Uterus (tissue), 4 donors: ENCODE data around the gene SART3. TPM values are rescaled to one million over a fixed set of nuclear protein-coding genes. Genes with fewer than 3 reads are reported as not detected.

Source experiments
- DNase-seq, 2 donors: peaks; one replicate each; pipeline ENCODE4 v3.0.0-alpha.2; 2019 to 2020
- H3K27ac ChIP-seq, 2 donors: fragments of 200-600 bp; sonication (generic); 1 replicate in 1 of 2; 2 replicates in 1 of 2; pipeline ENCODE4 v1.5.1; 2016 to 2018
- H3K27me3 ChIP-seq, 2 donors: fragments of 200-600 bp; sonication (generic); one replicate each; pipeline ENCODE4 v1.5.1; 2018 to 2019; ENCODE audit warnings: control low read depth in 1 of 2
- H3K36me3 ChIP-seq, 2 donors: fragments of 200-600 bp; sonication (generic); one replicate each; pipeline ENCODE4 v1.5.1; 2019; ENCODE audit warnings: control low read depth in 1 of 2
- H3K4me1 ChIP-seq, 2 donors: fragments of 200-600 bp; sonication (generic); one replicate each; pipeline ENCODE4 v1.5.1; 2018 to 2019; ENCODE audit warnings: control low read depth in 1 of 2
- H3K4me3 ChIP-seq, 2 donors: fragments of 200-600 bp; sonication (generic); 1 replicate in 1 of 2; 2 replicates in 1 of 2; pipeline ENCODE4 v1.5.1; 2018 to 2019; ENCODE audit warnings: mild to moderate bottlenecking in 1 of 2
- H3K9me3 ChIP-seq, 2 donors: fragments of 200-600 bp; sonication (generic); one replicate each; pipeline ENCODE4 v1.5.1; 2019; ENCODE audit warnings: control low read depth in 1 of 2
- POLR2A ChIP-seq, 2 donors: fragments of 450-650 bp; IDR thresholded peaks; one replicate each; pipeline ENCODE4 v1.6.1; 2016; ENCODE audit warnings: antibody characterized with exemption in 2 of 2, mild to moderate bottlenecking in 1 of 2, moderate library complexity in 1 of 2
- intact Hi-C: fragments of 100-400 bp; cut with DNase I; formaldehyde crosslinking; loops from one replicate; pipeline ENCODE4 v1.15.1; 2023; ENCODE audit warnings: low total_unique reads
- total RNA-seq, 4 donors: library from RNA; depleted of rRNA in 3 of 4; stranded (reverse); fragments of >200 nt in 3 of 4; gene quantifications; one replicate each; pipeline versions ENCODE4 v1.1.0 to v1.2.4, GENCODE V29; 2014 to 2023
- TF ChIP-seq, protein P1 (sequence below), 4 experiments: fragments of 200-600 bp in 2 of 4; fragments of 450-650 bp in 2 of 4; sonication (generic) in 2 of 4; IDR thresholded peaks; one replicate each; pipeline ENCODE4 v1.5.1; 2016 to 2019; ENCODE audit warnings: antibody characterized with exemption in 4 of 4, mild to moderate bottlenecking in 2 of 4, moderate library complexity in 1 of 4
- donor health status: DM: yes; HTN: yes; CAD: no.

Gene SART3
- total RNA-seq, 4 donors from 2014 or later, result 16.2 to 86.1 (median 55.7) TPM

DNA sequence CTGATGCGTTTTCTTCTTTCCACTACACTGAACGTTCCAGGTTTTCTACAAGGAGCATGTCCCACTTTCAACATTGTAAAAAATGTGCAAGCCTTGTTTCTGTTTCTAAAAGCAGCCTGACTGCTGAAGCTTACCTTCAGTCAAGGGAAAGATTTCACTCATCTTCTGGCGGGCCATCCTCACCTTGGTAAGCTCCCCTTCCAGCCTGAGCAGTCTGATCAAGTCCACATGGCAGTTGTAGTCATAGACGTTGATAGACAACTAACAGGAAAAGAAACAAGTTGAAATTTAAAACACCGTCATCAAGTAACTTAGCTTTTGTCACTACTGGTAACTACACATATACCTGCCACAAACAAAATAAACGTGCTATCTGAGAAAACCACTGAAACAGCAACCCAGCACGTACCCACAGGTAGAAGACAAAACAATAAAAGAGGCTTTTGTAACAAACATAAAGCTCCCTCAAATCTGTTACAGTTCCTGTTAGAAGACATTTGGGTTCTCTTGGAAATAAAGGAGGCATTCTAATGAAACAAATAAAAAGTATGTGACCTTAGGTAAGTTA lies 11.9 kb downstream of the SART3 start:
- intact Hi-C loops, result no loop called here
- H3K36me3 ChIP-seq, result no peaks in the 10 kb centered on the region
- no peaks in the 10 kb centered on the region for H3K9me3 ChIP-seq
- no peak overlapping the region for H3K27ac ChIP-seq
- no peak overlapping the region for H3K4me3 ChIP-seq
- no peak for DNase-seq
- peaks cover 0 to 2% of the 10 kb centered on the region in 2 donors for H3K4me1 ChIP-seq
- TF ChIP-seq POLR2A (IDR thresholded peaks at IDR 0.05), result no peak
- TF ChIP-seq, protein P1, sequence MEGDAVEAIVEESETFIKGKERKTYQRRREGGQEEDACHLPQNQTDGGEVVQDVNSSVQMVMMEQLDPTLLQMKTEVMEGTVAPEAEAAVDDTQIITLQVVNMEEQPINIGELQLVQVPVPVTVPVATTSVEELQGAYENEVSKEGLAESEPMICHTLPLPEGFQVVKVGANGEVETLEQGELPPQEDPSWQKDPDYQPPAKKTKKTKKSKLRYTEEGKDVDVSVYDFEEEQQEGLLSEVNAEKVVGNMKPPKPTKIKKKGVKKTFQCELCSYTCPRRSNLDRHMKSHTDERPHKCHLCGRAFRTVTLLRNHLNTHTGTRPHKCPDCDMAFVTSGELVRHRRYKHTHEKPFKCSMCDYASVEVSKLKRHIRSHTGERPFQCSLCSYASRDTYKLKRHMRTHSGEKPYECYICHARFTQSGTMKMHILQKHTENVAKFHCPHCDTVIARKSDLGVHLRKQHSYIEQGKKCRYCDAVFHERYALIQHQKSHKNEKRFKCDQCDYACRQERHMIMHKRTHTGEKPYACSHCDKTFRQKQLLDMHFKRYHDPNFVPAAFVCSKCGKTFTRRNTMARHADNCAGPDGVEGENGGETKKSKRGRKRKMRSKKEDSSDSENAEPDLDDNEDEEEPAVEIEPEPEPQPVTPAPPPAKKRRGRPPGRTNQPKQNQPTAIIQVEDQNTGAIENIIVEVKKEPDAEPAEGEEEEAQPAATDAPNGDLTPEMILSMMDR (IDR thresholded peaks at IDR 0.05), result no peak
- H3K27me3 ChIP-seq, result no peaks in the 10 kb centered on the region

DNA sequence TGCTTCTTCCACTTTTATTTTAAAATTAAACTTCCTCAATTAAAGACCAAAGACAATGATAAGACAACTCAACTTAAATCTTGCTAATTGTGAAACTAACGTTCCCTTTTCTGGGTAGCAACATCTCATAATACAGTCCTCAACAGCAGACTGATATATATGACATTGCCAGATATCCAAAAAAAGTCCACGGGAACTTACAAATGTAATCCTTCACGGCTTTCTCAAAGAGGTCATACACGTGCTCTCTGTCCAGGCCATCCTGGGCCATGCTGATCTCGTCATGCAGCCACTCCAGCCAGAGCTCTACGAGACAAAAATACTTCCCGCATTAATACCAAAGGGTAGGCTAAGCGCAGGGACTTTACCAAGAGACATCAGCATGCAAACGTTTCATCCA lies 13.3 kb downstream of the SART3 start:
- Histone ChIP-seq H3K36me3 (no peaks in the 10 kb centered on the region), H3K27ac (no peak overlapping the region), H3K9me3 (no peaks in the 10 kb centered on the region), H3K4me3 (no peak overlapping the region), H3K27me3 (no peaks in the 10 kb centered on the region), H3K4me1 (no peaks in the 10 kb centered on the region)
- intact Hi-C loops, result no loop called here
- TF ChIP-seq POLR2A (IDR thresholded peaks at IDR 0.05), result no peak
- TF ChIP-seq, protein P1 (IDR thresholded peaks at IDR 0.05), result no peak
- DNase-seq, result no peak

DNA sequence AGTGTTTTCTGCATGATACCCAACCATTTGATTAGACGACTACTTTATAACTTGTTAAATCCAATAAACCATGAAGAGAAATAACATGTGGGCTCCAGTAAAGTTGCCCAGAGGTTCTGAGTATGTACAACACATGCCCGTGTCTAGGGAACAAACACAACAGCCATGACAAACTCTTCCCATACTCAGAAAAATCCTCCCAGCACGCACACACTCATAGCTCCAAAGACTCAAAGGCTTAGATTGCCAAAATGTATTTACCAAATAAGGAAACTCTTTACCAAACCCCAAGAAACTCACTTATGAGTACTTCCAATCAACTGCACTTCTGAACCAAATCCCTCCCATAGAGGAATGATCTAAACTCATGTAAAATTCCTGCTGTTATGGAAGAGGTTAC lies 17.3 kb downstream of the SART3 start:
- H3K4me1 ChIP-seq, result no peaks in the 10 kb centered on the region
- H3K9me3 ChIP-seq, result no peaks in the 10 kb centered on the region
- no peaks in the 10 kb centered on the region for H3K27me3 ChIP-seq
- no peaks in the 10 kb centered on the region for H3K36me3 ChIP-seq
- intact Hi-C loops, result no loop called here
- TF ChIP-seq, protein P1 (IDR thresholded peaks at IDR 0.05), result no peak
- no peak for TF ChIP-seq POLR2A (IDR thresholded peaks at IDR 0.05)
- H3K27ac ChIP-seq, result no peak overlapping the region
- no peak overlapping the region for H3K4me3 ChIP-seq
- no peak for DNase-seq

DNA sequence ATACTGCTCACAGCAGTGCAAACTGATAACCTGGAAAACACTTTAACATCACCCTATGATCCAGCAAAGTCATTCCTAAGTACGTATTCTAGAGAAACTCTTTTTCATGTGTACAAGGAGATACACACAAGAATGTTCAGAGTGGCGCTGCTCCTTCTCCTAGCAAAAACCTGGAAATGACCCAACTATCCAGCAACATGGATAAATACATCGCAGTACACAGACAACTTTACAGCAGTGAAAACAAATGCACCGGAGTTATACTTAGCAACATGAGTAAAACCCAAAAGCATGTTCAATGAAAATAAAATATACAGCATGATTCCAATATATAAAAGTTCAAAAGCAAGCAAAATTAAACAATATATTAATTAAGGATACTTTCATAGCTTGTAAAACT lies 18.7 kb downstream of the SART3 start:
- no peaks in the 10 kb centered on the region for H3K9me3 ChIP-seq
- no peak overlapping the region for H3K4me3 ChIP-seq
- intact Hi-C loops, result no loop called here
- H3K4me1 ChIP-seq, result no peaks in the 10 kb centered on the region
- H3K27ac ChIP-seq, result no peak overlapping the region
- H3K36me3 ChIP-seq, result no peaks in the 10 kb centered on the region
- H3K27me3 ChIP-seq, result no peaks in the 10 kb centered on the region
- no peak for TF ChIP-seq POLR2A (IDR thresholded peaks at IDR 0.05)
- TF ChIP-seq, protein P1 (IDR thresholded peaks at IDR 0.05), result no peak
- no peak for DNase-seq

DNA sequence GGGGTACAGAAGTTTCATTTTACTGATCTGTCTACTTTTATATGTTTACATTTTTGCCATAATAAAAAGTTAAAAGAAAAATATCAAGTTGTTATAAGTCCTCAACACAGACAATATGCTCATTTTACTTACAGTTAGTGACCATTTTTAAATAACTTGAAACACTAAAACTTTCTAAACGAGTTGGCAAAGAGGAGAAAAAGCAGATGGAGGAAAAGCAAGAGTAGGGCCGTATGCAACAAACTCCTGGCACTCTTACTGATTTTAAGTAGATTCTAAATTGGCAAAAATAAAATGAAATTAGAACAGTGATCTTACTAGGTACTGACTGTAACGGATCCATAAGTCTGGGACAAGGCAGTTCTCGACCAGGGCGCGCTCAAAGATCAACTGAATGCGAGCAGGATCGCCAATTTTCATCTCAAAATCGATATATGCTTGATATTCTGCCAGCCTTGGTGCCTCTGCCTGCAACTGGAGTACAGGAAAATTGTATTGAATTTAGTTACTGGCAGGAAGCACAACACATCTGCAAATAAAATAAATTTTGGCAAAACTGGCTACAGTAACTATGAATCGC lies 22.3 kb downstream of the SART3 start:
- Histone ChIP-seq H3K27ac (no peak overlapping the region), H3K36me3 (no peaks in the 10 kb centered on the region), H3K9me3 (no peaks in the 10 kb centered on the region), H3K4me3 (no peak overlapping the region), H3K27me3 (no peaks in the 10 kb centered on the region), H3K4me1 (no peaks in the 10 kb centered on the region)
- TF ChIP-seq, protein P1 (IDR thresholded peaks at IDR 0.05), result no peak
- TF ChIP-seq POLR2A (IDR thresholded peaks at IDR 0.05), result no peak
- no peak for DNase-seq
- intact Hi-C loops, result no loop called here
